WTC11 (cell line): Measurements from ENCODE around the gene TMEM97. TPM values are rescaled to one million over a fixed set of nuclear protein-coding genes. Genes with fewer than 3 reads are reported as not detected.

Experiments
- ATAC-seq: fragments of 200-7000 bp; cut with Tn5 transposase; 2 replicates; pipeline ENCODE4 v1.10.0; 2021; ENCODE audit warnings: mild to moderate bottlenecking, moderate library complexity
- CTCF ChIA-PET: fragments of 300-600 bp; sonication (Branson Sonifier 250); formaldehyde crosslinking; loops from one replicate; lab custom pipeline; 2021; ENCODE audit warnings: antibody characterized with exemption; lab: Charles Lee
- POLR2A ChIA-PET: fragments of 350-600 bp; sonication (Branson Sonifier 250); formaldehyde crosslinking; loops from one replicate; lab custom pipeline; 2021; ENCODE audit warnings: antibody characterized with exemption; lab: Charles Lee
- DNase-seq: peaks from one replicate; pipeline ENCODE4 v3.0.0; 2021; ENCODE audit warnings: low spot score
- H3K27ac Mint-ChIP-seq: 2 replicates; pipeline ENCODE4 v1.8.0; 2021; ENCODE audit warnings: mixed read lengths
- H3K27me3 Mint-ChIP-seq: 2 replicates; pipeline ENCODE4 v1.8.0; 2021; ENCODE audit warnings: low read depth, mild to moderate bottlenecking, moderate library complexity, mixed read lengths
- H3K36me3 Mint-ChIP-seq: 2 replicates; pipeline ENCODE4 v1.8.0; 2021; ENCODE audit warnings: mixed read lengths
- H3K4me1 Mint-ChIP-seq: 2 replicates; pipeline ENCODE4 v1.8.0; 2022; ENCODE audit warnings: mixed read lengths
- H3K4me3 Mint-ChIP-seq: 2 replicates; pipeline ENCODE4 v1.8.0; 2021; ENCODE audit warnings: mild to moderate bottlenecking, moderate library complexity, mixed read lengths
- H3K9me3 Mint-ChIP-seq: 2 replicates; pipeline ENCODE4 v1.8.0; 2021; ENCODE audit warnings: mixed read lengths
- ATF1 ChIP-seq: sonication (generic); formaldehyde crosslinking; IDR thresholded peaks from 2 replicates; pipeline ENCODE4 v1.8.1; 2023; ENCODE audit warnings: mild to moderate bottlenecking, moderate library complexity, missing genetic modification reagents
- ESRRA ChIP-seq: sonication (generic); formaldehyde crosslinking; IDR thresholded peaks from 2 replicates; pipeline ENCODE4 v1.8.1; 2022; ENCODE audit warnings: mild to moderate bottlenecking, missing genetic modification reagents, borderline replicate concordance
- ETV6 ChIP-seq: sonication (generic); formaldehyde crosslinking; IDR thresholded peaks from 2 replicates; pipeline ENCODE4 v1.8.1; 2022; ENCODE audit warnings: mild to moderate bottlenecking, missing genetic modification reagents
- FOXJ3 ChIP-seq: sonication (generic); formaldehyde crosslinking; IDR thresholded peaks from 2 replicates; pipeline ENCODE4 v1.9.0; 2021; ENCODE audit warnings: missing genetic modification reagents, mild to moderate bottlenecking, borderline replicate concordance
- GABPB1 ChIP-seq: sonication (generic); formaldehyde crosslinking; IDR thresholded peaks from 2 replicates; pipeline ENCODE4 v1.8.1; 2023; ENCODE audit warnings: mild to moderate bottlenecking, missing genetic modification reagents
- IRF1 ChIP-seq: sonication (generic); formaldehyde crosslinking; IDR thresholded peaks from 2 replicates; pipeline ENCODE4 v1.8.0; 2023; ENCODE audit warnings: missing genetic modification reagents
- MXD4 ChIP-seq: fragments of 250-450 bp; sonication (Bioruptor Pico); IDR thresholded peaks from 2 replicates; pipeline ENCODE4 v1.8.0; 2021; ENCODE audit warnings: mild to moderate bottlenecking, moderate library complexity, borderline replicate concordance
- SMAD4 ChIP-seq: sonication (generic); formaldehyde crosslinking; IDR thresholded peaks from 2 replicates; pipeline ENCODE4 v1.8.0; 2022; ENCODE audit warnings: mild to moderate bottlenecking, missing genetic modification reagents
- STAT6 ChIP-seq: sonication (generic); formaldehyde crosslinking; conservative IDR thresholded peaks from 2 replicates; pipeline ENCODE4 v1.8.1; 2023; ENCODE audit warnings: mild to moderate bottlenecking, low read depth, missing genetic modification reagents, moderate library complexity
- ZSCAN18 ChIP-seq: fragments of 250-450 bp; sonication (Bioruptor Pico); IDR thresholded peaks from 2 replicates; pipeline ENCODE4 v2.1.2; 2022; ENCODE audit warnings: mild to moderate bottlenecking, moderate library complexity
- total RNA-seq: library from RNA; stranded (reverse); gene quantifications from 3 replicates; pipeline ENCODE4 v1.2.3, GENCODE V29; 2021
- TF ChIP-seq, protein P1 (sequence below): sonication (generic); formaldehyde crosslinking; IDR thresholded peaks from 2 replicates; pipeline ENCODE4 v1.8.1; 2022; ENCODE audit warnings: low read depth, mild to moderate bottlenecking, moderate library complexity, missing genetic modification reagents, borderline replicate concordance
- TF ChIP-seq, protein P2 (sequence below): fragments of 250-450 bp; sonication (Bioruptor Pico); IDR thresholded peaks from 2 replicates; pipeline ENCODE4 v1.9.0; 2021; ENCODE audit warnings: mild to moderate bottlenecking

The TMEM97 gene
- total RNA-seq, 1 experiment from 2014 or later: 68.0 TPM

DNA sequence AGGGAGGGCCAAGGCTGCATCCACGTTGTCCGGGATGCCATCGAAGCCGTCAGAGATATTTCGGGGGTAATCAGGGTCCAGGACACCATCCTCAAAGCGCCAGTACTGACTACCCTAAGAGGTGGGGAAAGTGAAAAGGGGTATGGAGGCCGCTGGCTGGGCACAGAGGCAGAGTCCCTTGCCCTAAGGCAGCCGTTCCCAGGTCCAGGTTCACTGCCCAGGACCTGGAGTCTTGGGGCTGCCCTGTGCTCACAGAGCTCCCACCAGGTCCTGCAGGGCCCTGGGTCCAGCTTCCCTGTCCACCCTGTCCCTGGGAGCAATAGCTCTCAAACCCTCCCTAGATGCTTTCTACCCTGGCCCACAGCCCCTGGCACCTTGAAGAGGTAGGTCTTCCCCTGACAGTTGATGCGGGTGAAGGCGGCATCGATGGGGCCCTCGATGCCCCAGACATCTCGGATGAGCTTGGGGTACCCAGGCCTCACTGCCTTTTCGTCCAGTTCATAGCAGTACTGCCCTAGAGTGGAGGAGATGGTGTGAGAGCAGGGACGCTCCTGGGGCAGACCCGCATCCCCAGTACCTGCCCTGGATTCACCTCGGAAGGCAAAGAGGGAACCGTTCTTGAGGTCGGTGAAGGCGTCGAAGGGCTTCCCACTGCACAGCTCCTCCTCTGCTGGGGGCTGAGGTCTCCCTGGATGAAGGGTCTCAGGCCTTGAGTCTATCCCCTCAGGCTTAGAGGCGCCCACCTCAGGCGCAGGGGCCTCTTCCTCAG, 50.1 kb downstream of the TMEM97 start (continued):
- TF ChIP-seq STAT6 (no peak), ZSCAN18 (CRISPR knock-in tag) (no peak), MXD4 (CRISPR knock-in tag) (no peak)

DNA sequence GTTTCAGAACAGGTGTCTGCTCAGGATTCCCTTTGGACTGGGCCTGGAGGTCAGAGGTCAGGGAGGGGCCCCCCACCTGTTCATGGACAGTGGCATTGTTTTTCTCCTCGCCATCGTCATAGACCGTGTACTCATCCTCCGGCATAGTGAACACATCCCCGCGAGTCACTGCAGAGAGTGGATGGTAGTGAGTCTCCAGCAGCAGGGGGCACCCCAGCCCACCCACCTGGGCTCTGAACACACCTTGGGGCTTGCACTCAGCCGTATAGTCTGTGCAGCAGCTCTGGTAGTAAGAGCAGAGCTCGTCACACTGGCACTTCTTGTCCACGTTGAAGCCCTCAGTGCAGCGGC, 50.7 kb downstream of the TMEM97 start:
- TF ChIP-seq ESRRA (CRISPR knock-in tag) (no peak), ZSCAN18 (CRISPR knock-in tag) (no peak), IRF1 (CRISPR knock-in tag) (no peak), ETV6 (CRISPR knock-in tag) (no peak), ATF1 (no peak), SMAD4 (no peak)
- TF ChIP-seq, protein P1, sequence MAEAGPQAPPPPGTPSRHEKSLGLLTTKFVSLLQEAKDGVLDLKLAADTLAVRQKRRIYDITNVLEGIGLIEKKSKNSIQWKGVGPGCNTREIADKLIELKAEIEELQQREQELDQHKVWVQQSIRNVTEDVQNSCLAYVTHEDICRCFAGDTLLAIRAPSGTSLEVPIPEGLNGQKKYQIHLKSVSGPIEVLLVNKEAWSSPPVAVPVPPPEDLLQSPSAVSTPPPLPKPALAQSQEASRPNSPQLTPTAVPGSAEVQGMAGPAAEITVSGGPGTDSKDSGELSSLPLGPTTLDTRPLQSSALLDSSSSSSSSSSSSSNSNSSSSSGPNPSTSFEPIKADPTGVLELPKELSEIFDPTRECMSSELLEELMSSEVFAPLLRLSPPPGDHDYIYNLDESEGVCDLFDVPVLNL: no peak
- TF ChIP-seq, protein P2, sequence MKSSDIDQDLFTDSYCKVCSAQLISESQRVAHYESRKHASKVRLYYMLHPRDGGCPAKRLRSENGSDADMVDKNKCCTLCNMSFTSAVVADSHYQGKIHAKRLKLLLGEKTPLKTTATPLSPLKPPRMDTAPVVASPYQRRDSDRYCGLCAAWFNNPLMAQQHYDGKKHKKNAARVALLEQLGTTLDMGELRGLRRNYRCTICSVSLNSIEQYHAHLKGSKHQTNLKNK: no peak
- H3K36me3 Mint-ChIP-seq: no peaks in the 10 kb centered on the region
- H3K4me3 Mint-ChIP-seq: no peak overlapping the region
- ATAC-seq: no peak
- H3K27ac Mint-ChIP-seq: no peak overlapping the region
- CTCF ChIA-PET: interaction anchor here (0.6 to 2.4 kb wide), 7 partner anchors 11 to 51 kb away, joined by 3 to 19 read pairs (median 6); partner anchors contain the start of genes IFT20, POLDIP2, SLC46A1 and TNFAIP1
- H3K4me1 Mint-ChIP-seq: peaks cover 21% of the 10 kb centered on the region
- no peak for DNase-seq
- POLR2A ChIA-PET: interaction anchor here (0.6 kb wide), 1 partner anchor 10 kb away, joined by 7 read pairs; no protein-coding TSS in a partner anchor
- peaks cover 33% of the 10 kb centered on the region for H3K27me3 Mint-ChIP-seq
- no peaks in the 10 kb centered on the region for H3K9me3 Mint-ChIP-seq

GRCh38 chr17:28370035-28370743, 51.2 kb downstream of the TMEM97 start, which contains the start of gene VTN:
Gene VTN, minus strand, starts transcription at chr17:28370307. Its CDS starts 104 bp downstream, at chr17:28370203.
- ATAC-seq: peak; percentile 9
- no peaks in the 10 kb centered on the region for H3K36me3 Mint-ChIP-seq
- peak; percentile 56 for DNase-seq
- H3K27me3 Mint-ChIP-seq: peaks cover 38% of the 10 kb centered on the region
- peak within 1 kb of the TSS; percentile 75 for H3K4me3 Mint-ChIP-seq
- H3K4me1 Mint-ChIP-seq: peaks cover 21% of the 10 kb centered on the region
- ChIA-PET POLR2A (interaction anchor here (0.6 kb wide), 1 partner anchor 9 kb away, joined by 7 read pairs; no protein-coding TSS in a partner anchor), CTCF (interaction anchor here (0.6 to 2.4 kb wide), 7 partner anchors 11 to 50 kb away, joined by 3 to 19 read pairs (median 6); partner anchors contain the start of genes IFT20, POLDIP2, SLC46A1 and TNFAIP1)
- peak within 1 kb of the TSS; percentile 92 for H3K27ac Mint-ChIP-seq
- peak; percentile 58; the same call in 1 of the 2 replicates for TF ChIP-seq GABPB1 (CRISPR knock-in tag)
- no peak for TF ChIP-seq FOXJ3
- H3K9me3 Mint-ChIP-seq: no peaks in the 10 kb centered on the region
